HG03196 (cell line): Measurements from ENCODE around the gene PBX1.
A peak's percentile ranks its signal among the peaks of the same experiment; 100 is the strongest.

Experiments used
- ATAC-seq: cut with Tn5 transposase; IDR thresholded peaks from one replicate; pipeline ENCODE4 v1.9.1; 2021; ENCODE audit not compliant: unreplicated experiment

PBX1 gene

GRCh38 chr1:164773102-164773501 lies 214.1 kb downstream of the PBX1 start:
- no peak for ATAC-seq

DNA sequence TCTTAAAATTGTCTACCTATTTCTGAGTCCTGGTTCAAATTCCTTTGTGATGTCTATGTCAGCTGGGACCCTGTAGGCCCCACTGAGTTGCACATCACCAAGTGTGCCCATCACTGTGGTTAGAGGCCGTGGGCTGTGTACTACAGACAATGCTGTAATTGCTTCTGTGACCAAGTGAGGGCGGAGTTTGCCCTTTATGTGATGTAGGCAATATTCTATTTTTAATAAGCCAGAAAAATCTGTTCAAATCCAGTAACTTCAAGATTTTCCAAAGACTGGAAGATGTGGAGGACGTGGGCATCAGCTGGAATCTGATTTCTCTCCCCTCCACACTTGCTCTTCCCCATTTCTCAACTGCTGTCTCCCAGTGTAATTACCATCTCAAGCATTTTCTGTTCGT lies 215.4 kb downstream of the PBX1 start:
- no peak for ATAC-seq

DNA sequence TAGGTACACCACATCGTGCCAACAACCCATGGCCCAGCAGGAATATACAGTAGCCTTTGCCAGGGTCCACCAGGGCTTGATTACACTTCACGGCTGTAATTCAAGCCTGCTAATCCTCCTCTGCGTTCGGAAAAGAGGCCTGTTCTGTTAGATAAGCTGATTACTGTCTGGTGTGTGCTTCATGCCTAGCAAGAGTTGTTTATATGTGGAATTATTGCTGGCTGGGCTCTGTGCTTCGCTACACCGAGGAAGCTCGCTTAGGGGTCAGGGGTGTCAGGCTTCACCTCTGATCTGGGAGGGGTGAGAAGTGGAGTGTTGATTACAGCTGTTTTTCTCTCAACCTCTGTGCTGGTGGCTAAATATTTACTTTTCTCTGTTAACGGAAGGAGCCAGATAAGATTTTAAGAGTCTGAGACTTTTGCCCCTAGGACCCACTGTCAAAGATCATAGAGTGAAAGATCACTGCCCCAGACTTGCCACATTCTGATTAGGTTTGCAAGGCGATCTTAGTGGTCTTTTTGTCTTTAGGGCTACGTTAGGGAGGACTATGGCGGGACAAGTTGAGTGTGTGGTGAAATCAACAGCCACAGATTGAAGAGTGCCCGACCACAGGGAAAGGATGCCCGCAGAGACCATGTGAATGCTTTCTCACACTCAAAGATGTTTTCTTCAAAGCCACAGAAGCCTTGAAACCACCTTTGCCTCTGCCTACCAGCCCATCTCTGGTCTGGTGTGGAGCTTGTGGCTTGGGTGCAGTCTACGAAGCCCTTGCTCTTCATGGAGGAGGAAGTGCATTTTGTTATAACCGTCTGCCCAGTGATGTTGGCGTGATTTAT lies 216.1 kb downstream of the PBX1 start:
- ATAC-seq: no peak

GRCh38 chr1:164777518-164777917 lies 218.5 kb downstream of the PBX1 start:
- no peak for ATAC-seq

DNA sequence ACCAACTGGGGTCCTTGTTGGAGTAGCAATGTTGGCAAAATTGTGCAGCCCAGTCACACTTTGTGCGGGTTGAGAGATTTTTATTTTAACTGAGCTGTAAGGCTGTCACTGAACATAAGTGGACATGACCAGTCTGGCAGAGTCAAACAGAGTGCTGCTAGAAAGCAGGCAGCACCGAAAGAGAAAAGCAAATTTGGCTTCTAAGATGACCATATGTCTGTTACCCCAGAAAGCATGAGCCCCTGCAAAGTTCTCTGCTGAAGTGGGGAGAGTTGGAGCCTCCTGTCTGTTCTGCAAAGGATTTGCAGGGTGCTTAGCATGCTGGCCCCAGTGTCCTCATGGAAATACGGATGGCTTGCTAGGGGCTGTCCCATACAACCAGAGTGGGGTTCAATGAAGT lies 220.4 kb downstream of the PBX1 start:
- ATAC-seq: no peak

DNA sequence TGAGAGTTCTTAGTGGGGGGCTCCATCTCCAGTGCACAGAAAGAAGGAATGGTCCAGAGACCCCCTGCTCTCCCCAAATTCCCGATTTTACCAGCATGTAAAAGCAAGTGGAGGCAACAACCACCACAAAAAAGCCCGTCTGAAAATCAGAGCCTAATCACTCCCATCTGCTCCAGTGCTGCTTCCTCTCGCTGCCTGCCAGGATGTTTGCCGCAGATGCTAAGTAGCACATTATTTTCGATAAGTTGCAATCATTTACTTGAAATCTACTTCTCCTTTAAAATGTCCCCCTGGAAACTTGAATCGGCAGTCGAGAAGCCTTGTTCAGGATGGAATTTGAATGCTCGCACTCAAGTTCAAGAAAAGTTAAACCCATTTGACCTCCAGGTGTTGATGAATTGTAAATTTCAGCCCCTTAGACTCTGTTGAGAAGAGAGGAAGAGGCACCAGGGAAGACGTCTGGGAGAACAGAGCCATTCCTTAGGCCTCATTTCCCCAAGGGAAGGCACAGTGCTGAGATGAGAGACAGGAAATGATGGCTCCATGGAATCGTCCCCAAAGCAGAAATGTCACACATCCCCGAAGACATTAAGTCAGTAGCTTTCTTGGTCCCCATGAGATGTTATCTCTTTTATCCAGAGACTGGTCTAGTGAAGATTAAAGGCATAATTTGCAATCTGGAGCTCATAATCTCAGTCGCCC lies 221.3 kb downstream of the PBX1 start:
- no peak for ATAC-seq

DNA sequence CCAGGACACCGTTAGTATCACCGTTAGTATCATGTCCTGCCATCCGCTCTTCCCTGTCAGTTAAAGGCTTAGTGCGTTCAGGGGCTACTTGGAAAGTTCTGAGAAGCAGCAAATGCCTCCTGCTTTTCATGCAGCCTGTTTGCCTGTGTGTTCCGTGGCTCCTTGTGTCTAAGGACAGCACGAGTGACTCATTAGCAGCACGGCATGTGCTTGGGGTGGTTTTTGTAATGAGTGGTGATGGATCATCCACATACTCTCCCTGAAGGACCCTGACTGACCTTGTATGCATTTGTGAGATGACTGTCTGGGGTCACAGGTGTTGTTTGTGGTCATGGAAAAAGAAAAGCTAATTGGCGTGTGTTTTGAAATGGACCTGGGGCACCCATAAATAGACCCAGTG lies 221.9 kb downstream of the PBX1 start:
- ATAC-seq: no peak

DNA sequence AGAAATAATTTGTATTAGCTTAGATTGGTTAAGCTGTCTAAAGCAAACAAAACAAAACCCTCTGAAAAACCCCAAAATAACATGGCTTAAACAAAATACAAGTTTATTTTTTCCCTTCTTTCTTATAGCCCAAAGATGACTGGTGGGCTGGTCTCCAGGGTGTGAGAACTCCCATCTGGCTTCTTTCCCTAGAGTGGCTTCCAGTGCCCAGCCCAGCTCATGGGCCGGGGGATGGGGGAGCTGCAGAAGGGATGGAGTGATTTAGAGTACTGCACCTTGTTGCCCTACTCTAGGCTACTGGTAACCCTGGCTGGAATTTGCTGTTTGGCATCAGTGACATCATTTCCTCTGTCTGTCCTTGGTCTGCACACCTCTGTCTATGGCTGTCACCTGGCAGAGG lies 223.0 kb downstream of the PBX1 start:
- ATAC-seq: no peak

DNA sequence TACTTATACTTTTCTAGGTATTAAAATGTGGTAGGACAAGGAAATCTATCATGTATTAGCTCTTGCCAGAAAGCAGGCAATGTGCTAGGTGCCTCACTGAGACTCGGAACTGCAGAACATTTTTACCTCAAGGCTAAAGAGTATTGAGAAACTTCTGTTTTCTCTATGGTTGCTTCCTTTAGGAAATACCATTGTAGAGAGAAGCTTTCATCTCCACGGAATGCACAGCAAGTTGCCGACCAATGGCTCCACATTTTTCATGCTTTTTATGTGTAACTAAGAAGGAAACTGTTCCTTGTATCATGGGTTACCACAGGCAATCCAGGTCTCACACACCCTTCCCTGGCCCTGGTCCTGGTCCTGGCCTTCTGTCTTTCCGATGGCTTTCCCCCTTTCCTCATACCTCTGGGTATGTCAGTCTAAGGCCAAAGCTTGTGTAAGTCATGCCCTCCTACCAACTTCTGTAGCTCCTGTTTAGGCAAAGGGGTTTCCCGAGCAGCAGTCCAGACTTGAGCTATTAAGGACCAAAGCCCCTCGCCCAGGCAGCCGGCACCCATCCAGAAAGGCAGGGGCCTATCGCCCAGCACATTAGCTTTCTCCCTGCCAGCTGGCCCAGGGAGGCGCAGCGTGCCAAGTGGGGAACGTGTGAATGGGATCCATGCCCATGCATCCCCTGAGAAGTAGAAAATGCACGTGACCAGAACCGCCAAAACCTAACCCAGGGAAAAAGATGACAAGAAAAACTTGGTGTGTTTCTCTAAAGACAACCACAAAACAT lies 225.0 kb downstream of the PBX1 start:
- ATAC-seq: no peak

DNA sequence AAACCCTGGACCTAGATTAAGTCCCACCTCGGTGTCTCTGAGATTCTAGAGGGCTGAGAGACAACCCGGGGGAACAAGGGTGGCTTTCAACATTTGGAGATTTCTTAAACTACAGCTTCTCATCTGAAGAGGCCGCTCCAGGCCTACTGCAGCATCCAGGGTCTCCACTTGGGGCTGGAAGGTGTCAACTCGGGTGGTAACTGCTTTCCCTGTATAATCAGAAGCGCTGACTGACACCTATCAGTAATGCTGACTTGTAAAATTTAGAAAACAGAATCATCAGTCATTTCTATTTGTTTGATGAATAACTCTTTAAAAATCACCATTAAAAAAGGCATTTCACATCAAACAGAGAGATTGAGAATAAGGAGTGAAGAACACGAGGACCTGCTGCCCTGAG lies 226.0 kb downstream of the PBX1 start:
- ATAC-seq: no peak

- no peak for ATAC-seq
Measured at GRCh38 chr1:164785841-164786534, 227.0 kb downstream of the PBX1 start.

- peak; percentile 94 for ATAC-seq
Measured at GRCh38 chr1:164786980-164787833, 228.2 kb downstream of the PBX1 start.

GRCh38 chr1:164787834-164788231 lies 228.8 kb downstream of the PBX1 start:
- ATAC-seq: no peak

GRCh38 chr1:164790081-164790480 lies 231.1 kb downstream of the PBX1 start:
- ATAC-seq: no peak

DNA sequence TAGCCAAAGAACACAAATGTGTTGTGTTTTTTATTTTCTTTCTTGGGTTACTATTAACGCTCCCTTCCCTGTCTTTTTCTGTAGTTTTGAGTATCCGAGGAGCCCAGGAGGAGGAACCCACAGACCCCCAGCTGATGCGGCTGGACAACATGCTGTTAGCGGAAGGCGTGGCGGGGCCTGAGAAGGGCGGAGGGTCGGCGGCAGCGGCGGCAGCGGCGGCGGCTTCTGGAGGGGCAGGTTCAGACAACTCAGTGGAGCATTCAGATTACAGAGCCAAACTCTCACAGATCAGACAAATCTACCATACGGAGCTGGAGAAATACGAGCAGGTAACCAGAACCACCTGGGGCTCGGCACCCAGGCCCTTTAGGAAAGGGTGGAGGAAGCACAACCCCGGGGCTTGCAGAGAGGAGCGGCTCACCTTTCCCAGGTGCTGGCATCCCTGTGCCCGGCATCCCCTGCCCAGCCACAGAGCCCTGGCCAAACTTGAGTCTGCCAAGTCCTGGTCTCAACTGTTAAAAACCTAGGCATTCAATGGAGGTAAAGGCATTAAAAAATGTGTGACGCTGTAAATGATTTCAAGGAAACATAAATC lies 233.5 kb downstream of the PBX1 start:
- no peak for ATAC-seq

DNA sequence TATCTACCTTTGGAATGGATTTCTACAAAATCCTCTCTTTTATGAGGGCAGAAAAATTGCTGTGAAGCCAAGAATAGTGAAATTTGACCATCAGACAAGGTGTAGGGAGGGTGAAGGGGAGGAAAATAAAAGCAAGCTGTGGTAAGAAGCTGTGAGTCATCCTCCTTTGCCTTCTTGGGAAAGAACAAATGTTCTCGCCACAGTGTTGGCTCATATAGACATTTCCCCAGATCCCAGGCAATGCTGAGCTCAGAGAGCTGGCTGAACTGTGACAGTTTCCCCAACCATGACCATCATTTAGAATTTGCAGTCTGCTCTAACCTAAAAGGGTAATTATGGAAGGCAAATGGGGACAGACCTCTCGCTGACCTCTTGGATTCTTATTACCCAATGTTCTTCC lies 235.4 kb downstream of the PBX1 start:
- no peak for ATAC-seq

- ATAC-seq: no peak
Measured at GRCh38 chr1:164796916-164797315, 237.9 kb downstream of the PBX1 start.

DNA sequence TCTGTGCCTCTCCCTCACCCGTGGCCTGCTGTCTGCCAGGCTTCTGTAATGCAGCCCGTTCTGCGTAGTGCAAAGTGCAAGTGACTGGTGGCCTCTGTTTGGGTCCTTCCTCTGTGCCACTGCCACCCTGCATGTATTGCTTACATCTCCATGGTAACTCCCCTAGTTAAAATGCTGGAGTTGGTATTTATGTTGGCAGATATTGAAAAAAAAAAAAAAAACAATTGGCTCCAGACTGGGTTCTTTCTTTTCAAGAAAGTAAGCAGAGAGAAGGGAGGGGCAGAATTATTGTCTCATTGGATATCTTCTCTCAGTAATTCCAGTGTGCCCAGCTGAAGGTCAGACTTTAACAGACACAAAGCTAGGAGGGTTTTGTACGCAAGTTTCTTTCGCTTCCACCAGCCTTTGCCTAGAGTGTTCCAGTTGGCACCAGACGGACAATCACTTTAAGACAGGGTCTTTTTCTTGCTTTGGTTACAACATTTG lies 242.3 kb downstream of the PBX1 start:
- ATAC-seq: no peak

GRCh38 chr1:164801791-164802502 lies 243.0 kb downstream of the PBX1 start:
- ATAC-seq: no peak
